HG02763 (cell line): ENCODE data around the gene FAN1.

Experiments used
- ATAC-seq: cut with Tn5 transposase; IDR thresholded peaks from one replicate; pipeline ENCODE4 v1.9.1; 2021; ENCODE audit warnings: mild to moderate bottlenecking, moderate library complexity; ENCODE audit not compliant: unreplicated experiment

FAN1 gene

GRCh38 chr15:30919877-30920550 lies 16.3 kb downstream of the FAN1 start:
- ATAC-seq = no peak

DNA sequence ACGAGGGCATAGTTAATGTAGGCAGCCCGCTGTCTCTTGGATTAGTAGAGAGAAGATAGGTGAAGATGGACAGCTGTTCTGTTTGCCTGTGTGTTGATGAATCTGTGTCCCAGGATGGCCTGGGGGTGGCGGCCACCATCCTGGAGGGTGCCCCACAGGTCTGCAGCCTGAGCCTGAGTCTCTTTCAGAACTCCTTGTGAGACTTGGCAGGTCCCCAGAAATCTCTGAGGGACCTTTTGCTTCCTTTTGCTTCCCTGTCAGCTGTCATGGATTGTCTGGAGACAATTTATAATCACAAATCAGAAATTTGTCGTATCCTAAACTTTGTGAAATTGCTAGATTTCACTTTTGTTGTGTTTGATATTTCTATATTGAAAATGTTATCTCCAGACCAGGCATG lies 17.4 kb downstream of the FAN1 start:
- ATAC-seq = no peak

DNA sequence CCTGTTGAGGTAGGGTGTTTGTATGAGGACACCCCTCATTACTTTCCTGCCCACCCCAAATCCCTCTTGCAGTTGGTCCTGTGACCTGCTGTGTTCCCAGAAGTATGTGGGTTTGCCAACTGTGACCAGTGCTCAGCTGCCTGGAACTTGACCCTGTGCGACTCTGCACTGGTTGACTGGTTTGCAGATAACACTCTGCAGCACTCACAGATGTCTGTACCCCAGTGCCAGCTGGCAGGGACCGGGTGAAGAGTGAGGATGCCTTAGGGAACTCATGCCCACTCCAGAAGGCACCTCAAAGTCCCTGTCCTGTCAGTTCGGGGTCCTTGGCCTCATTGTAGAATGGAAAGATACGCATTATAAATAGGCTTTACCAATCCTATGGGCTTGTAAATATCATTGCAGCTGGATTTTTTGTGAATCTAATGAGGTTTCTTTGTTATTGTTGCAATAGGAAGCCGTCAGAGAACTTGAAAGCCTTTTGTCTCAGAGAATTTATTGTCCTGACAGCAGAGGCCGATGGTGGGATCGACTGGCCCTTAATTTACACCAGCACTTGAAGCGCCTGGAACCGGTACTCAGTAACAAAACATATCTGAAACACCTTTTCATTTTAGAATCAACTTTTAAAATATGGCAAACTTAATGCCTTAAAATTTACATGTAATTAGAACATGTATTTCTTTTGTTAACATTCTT lies 18.2 kb downstream of the FAN1 start:
- ATAC-seq = no peak

- ATAC-seq = no peak
These were observed 19.0 kb downstream of the FAN1 start for GRCh38 chr15:30922480-30923311.

- ATAC-seq = no peak
These were observed 19.7 kb downstream of the FAN1 start for GRCh38 chr15:30923429-30923828.

DNA sequence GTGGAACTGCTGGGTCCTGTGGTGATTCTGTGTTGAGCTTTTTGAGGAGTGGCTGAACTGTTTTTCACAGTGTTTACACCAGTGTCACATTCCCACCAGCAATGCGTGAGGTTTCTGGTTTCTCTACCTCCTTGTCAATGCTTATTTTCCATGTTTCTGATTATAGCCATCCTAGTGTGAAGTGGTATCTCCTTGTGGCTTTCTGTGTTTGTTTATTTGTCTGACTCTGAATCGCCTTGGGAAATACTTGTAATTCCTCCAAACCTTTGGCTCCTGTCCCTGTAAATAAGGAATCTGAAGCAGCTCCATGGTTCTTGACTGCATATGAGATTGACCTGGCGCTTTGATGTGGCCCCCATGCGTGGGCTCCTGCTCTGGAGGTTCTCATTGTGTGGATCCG lies 20.6 kb downstream of the FAN1 start:
- no peak for ATAC-seq

- no peak for ATAC-seq
These were observed 22.0 kb downstream of the FAN1 start for GRCh38 chr15:30925686-30926085.

GRCh38 chr15:30926161-30926560 lies 22.4 kb downstream of the FAN1 start:
- no peak for ATAC-seq

DNA sequence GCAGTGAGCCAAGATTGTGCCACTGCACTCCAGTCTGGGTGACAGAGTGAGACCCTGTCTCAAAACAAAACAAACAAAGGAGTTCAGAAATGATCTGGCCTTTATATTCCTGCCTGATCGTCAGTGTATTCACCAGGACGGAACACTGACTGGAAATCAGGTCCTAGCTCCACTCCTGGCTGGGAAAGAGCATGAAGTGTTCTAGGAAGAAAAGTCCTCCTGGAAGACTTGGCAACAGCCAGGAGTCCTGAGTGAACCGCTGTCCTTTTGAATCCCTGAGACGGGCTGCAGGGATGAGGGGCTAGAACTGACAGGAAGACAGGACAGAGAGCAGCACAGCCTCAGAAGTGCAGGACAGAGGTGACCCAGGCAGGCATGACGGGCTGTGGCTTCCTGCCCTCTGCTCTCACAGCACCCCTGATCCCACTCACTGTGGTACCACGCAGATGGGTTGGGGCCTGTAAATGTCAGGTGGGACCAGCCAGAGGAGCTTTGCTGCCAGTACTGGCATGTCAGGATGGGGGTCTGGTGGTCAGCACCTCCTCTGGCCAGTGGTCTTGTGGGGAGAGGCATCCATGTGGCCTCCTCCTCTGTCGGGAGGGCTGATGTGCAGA lies 23.5 kb downstream of the FAN1 start:
- no peak for ATAC-seq

DNA sequence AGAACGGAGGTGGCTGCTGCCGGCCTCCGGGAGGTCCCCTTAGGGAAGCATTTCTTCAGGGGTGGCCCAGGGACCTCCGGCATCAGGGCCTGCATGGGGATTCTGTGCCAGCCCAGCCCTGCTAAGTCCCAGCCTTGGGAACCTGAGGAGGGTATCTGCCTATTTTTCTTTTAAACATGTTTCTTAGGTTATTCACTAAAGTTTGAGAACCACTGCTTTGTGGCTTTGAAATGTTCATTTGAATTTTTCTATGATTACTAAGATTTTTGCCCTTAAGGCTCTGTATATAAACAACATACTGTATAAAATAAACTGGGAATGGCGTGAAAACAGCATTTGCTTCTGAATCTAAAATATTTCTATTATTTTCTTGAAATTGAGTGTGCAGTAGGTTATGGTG lies 24.4 kb downstream of the FAN1 start:
- no peak for ATAC-seq

DNA sequence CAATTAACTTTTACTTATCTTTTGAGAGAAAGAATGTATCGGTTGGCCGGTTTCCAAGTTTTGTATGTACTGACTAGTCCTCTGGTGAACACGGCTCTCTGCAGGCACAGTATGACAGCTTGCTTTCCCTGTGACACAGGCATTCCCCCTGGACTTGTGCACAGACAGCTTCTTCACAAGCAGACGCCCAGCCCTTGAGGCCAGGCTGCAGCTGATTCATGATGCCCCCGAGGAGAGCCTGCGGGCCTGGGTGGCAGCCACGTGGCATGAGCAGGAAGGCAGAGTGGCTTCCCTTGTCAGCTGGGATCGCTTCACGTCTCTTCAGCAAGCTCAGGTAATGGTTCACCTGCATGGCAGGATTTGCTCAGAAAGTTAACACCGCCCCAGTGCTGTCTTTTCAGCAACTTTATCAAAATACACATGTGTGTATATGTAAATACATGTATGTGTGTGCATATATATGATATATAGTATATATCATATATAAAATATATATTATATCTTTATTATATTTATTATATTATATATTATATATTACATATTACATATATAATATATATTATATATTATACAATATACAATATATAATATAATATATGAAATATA lies 25.5 kb downstream of the FAN1 start:
- no peak for ATAC-seq

DNA sequence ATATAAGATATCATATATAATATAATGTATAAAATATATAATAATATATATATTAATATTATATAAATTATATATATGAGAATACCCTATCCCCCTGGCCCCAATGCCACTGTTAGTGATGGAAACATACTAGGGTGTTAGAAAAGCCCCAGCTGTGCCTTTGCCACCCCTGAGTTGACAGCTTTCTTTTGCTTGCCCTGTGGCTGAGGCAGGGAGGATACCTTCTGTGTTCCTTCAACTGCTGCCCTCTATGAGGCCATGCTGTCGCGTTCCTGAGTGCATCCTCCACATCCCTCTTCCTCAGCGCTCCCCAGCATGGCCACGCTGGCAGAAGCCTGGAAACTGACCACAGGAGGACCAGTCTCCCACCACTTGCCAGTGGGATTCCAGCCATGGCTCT lies 26.3 kb downstream of the FAN1 start:
- no peak for ATAC-seq

DNA sequence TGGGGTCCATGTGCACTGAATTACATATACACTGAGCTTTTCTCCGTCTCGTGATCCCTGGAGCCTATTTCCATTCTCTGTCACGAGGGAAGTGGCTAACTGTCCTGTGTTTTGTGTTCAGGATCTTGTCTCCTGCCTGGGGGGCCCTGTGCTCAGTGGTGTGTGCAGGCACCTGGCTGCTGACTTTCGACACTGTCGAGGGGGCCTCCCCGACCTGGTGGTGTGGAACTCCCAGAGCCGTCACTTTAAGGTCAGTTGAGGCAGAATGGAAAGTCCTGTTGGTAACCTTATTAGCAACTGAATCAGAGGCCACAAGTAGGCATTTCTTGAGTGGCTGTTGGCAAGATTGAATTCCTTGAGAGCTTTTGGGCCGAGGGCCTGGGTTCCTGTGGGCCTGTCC lies 26.7 kb downstream of the FAN1 start:
- ATAC-seq = no peak

DNA sequence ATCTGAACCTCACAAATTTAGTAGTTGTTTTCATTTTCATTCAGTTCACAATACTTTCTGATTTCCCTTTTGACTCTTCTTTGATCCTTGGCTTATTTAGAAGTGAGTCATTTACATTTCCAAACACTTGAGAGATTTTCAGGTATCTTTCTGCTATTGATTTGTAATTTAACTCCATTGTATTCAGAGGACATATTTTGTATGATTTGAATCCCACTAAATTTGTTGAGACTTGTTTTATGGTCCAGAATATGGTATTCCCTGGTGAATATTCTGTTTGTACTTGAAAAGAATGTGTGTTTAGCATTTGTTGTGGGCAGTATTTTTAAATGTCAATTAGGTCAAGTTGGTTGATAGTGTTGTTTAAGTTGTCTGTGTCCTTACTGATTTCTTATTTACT lies 29.6 kb downstream of the FAN1 start:
- no peak for ATAC-seq

- no peak for ATAC-seq
These were observed 35.4 kb downstream of the FAN1 start for GRCh38 chr15:30939161-30939560.

GRCh38 chr15:30940359-30940758 lies 36.6 kb downstream of the FAN1 start:
- ATAC-seq = no peak

- ATAC-seq = no peak
These were observed 37.8 kb downstream of the FAN1 start for GRCh38 chr15:30941520-30941919.

DNA sequence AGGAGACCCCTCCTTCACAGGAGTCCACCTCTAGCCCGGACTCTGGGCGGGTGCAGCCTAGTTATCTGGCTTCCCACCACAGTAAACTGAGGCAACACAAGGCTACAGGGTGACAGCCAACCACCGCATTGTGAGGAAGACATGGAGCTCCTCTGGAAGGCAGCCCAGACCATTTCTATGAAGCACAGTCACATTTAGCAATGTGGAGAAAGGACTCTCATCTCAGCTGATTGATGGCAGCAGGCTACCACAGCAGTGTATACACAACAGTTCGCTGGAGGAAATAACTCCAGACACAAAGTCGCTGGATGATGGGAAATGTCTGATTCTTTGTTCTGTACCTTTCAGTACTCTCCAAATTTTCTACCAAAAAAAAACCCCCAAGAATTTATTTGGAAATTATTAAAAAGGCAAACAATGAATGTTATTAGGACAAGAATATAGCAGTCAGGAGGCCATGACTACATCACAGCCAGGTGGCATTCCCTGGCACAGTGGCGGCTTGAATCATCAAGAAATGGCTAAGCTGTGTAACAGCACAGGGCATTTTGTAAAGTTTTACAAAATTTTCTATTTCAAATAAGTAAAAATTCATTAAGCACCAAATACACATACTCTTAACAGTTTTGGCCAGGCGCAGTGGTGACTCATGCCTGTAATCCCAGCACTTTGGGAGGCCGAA lies 40.1 kb downstream of the FAN1 start:
- no peak for ATAC-seq

DNA sequence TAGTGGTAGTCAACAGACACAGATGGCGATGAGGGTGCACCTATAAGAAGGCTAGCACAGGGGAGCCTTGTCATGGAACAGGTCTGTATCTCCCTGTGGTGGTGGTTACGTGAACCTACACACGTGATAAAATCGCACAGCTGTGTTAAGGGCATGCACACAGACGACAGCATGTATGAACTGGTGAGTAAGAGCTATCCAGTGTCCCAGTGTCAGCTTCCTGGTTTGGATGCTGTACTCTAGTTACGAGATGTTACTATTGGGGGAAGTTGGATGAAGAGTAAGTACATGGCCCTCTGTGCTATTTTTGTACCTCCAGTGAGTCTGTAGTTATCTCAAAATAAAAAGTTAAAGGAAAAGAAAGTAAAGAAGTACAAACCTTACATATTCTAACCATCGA lies 49.5 kb downstream of the FAN1 start:
- ATAC-seq = no peak

DNA sequence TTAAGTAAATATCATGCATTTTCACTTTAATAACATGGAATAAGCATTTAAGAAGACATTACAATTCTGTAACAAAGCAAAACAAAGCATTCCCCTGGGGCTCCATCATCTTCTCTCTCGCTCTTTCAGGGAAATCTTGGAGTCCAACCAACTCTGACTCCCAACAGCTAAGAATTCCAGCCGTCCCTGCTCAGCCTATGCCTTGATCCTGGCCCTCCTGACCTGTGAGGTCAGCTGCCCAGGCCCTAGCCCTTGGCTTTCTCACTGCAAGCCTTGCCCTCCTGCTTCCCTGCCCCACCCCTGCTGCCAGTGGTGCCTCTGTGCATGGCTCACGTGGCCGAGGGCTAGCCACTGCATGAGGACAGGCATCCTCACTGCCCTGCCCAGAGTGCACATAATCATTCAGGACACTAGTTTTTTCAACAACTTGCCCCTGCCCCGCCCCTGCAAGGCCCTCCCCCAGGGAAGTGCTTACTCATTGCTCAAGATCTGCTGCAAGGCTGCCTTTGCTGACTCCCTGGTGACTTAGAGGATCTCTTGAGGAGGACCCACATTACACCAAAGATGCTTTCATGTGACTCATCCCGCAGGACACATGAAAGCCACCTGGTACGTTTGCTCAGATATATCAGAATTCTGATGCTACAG lies 50.1 kb downstream of the FAN1 start:
- ATAC-seq = no peak
